HepG2 (cell line): ENCODE measurements around the gene DHX30. TPM values are rescaled to one million over a fixed set of nuclear protein-coding genes. Genes with fewer than 3 reads are reported as not detected.

Experiments used
- CBFB ChIP-seq: sonication (generic); formaldehyde crosslinking; IDR thresholded peaks from 2 replicates; pipeline ENCODE4 v1.4.0; 2020; ENCODE audit warnings: missing genetic modification reagents
- FOXA1 ChIP-seq, 2 experiments: fragments of 450-650 bp in 1 of 2; sonication (generic) in 1 of 2; formaldehyde crosslinking in 1 of 2; IDR thresholded peaks; 2 replicates each; pipeline versions ENCODE4 v1.4.0 to v1.6.1; 2016 to 2020; ENCODE audit warnings: missing genetic modification reagents in 1 of 2
- SOX6 ChIP-seq, 2 experiments: fragments of 450-650 bp in 1 of 2; sonication (generic) in 1 of 2; formaldehyde crosslinking in 1 of 2; IDR thresholded peaks; 2 replicates each; pipeline versions ENCODE4 v1.4.0 to v1.6.1; 2017 to 2020; ENCODE audit warnings: antibody characterized with exemption in 1 of 2, mild to moderate bottlenecking in 1 of 2, missing genetic modification reagents in 1 of 2
- ZBTB46 ChIP-seq: sonication (generic); formaldehyde crosslinking; IDR thresholded peaks from 2 replicates; pipeline ENCODE4 v1.4.0; 2020; ENCODE audit warnings: mild to moderate bottlenecking, missing genetic modification reagents, borderline replicate concordance
- ZBTB49 ChIP-seq: sonication (generic); formaldehyde crosslinking; IDR thresholded peaks from 2 replicates; pipeline ENCODE4 v1.4.0; 2020; ENCODE audit warnings: missing genetic modification reagents, borderline replicate concordance
- ZFP82 ChIP-seq: sonication (generic); formaldehyde crosslinking; IDR thresholded peaks from 2 replicates; pipeline ENCODE4 v1.5.1; 2020; ENCODE audit warnings: mild to moderate bottlenecking, missing genetic modification reagents, borderline replicate concordance
- ZNF138 ChIP-seq: sonication (generic); formaldehyde crosslinking; IDR thresholded peaks from 2 replicates; pipeline ENCODE4 v1.5.0; 2020; ENCODE audit warnings: mild to moderate bottlenecking, low read depth, missing genetic modification reagents
- ZNF550 ChIP-seq: sonication (generic); formaldehyde crosslinking; IDR thresholded peaks from 2 replicates; pipeline ENCODE4 v1.4.0; 2020; ENCODE audit warnings: mild to moderate bottlenecking, missing genetic modification reagents, borderline replicate concordance
- ZNF777 ChIP-seq: sonication (generic); formaldehyde crosslinking; IDR thresholded peaks from 2 replicates; pipeline ENCODE4 v1.4.0; 2020; ENCODE audit warnings: missing genetic modification reagents
- ZNF792 ChIP-seq: IDR thresholded peaks from 2 replicates; pipeline ENCODE4 v1.6.1; 2016
- polyA plus RNA-seq, 8 experiments: library from polyadenylated mRNA; depleted of rRNA in 3 of 8; stranded (reverse) in 7 of 8; unstranded in 1 of 8; fragments of >200 nt; fragmentation: Illumina TruSeq in 4 of 8; extraction: Trizol in 4 of 8; gene quantifications; 2 replicates each; pipeline versions ENCODE4 v1.2.1 to v1.2.3, GENCODE V29; 2011 to 2016; ENCODE audit warnings: low read depth in 4 of 8, missing spikeins in 1 of 8, mixed read lengths in 1 of 8; ENCODE audit not compliant: insufficient read depth in 1 of 8
- total RNA-seq, 5 experiments: library from RNA; depleted of rRNA; stranded (reverse); fragments of >200 nt; fragmentation: Illumina TruSeq; extraction: Trizol; gene quantifications; 2 replicates each; pipeline ENCODE4 v1.2.3, GENCODE V29; 2016; ENCODE audit warnings: low read depth in 1 of 5
- TF ChIP-seq, protein P1 (sequence below): sonication (generic); formaldehyde crosslinking; IDR thresholded peaks from 2 replicates; pipeline ENCODE4 v1.9.0; 2021; ENCODE audit warnings: mild to moderate bottlenecking, missing genetic modification reagents

DHX30 gene
- total and polyA plus RNA-seq, 2 of the 13 experiments (the other 11 are each of a cell fraction or from before 2014, with no cell fraction given): 30.6 to 59.4 TPM

GRCh38 chr3:47794544-47794943 is 8.4 kb upstream of the DHX30 start (continued):
- TF ChIP-seq, protein P1, sequence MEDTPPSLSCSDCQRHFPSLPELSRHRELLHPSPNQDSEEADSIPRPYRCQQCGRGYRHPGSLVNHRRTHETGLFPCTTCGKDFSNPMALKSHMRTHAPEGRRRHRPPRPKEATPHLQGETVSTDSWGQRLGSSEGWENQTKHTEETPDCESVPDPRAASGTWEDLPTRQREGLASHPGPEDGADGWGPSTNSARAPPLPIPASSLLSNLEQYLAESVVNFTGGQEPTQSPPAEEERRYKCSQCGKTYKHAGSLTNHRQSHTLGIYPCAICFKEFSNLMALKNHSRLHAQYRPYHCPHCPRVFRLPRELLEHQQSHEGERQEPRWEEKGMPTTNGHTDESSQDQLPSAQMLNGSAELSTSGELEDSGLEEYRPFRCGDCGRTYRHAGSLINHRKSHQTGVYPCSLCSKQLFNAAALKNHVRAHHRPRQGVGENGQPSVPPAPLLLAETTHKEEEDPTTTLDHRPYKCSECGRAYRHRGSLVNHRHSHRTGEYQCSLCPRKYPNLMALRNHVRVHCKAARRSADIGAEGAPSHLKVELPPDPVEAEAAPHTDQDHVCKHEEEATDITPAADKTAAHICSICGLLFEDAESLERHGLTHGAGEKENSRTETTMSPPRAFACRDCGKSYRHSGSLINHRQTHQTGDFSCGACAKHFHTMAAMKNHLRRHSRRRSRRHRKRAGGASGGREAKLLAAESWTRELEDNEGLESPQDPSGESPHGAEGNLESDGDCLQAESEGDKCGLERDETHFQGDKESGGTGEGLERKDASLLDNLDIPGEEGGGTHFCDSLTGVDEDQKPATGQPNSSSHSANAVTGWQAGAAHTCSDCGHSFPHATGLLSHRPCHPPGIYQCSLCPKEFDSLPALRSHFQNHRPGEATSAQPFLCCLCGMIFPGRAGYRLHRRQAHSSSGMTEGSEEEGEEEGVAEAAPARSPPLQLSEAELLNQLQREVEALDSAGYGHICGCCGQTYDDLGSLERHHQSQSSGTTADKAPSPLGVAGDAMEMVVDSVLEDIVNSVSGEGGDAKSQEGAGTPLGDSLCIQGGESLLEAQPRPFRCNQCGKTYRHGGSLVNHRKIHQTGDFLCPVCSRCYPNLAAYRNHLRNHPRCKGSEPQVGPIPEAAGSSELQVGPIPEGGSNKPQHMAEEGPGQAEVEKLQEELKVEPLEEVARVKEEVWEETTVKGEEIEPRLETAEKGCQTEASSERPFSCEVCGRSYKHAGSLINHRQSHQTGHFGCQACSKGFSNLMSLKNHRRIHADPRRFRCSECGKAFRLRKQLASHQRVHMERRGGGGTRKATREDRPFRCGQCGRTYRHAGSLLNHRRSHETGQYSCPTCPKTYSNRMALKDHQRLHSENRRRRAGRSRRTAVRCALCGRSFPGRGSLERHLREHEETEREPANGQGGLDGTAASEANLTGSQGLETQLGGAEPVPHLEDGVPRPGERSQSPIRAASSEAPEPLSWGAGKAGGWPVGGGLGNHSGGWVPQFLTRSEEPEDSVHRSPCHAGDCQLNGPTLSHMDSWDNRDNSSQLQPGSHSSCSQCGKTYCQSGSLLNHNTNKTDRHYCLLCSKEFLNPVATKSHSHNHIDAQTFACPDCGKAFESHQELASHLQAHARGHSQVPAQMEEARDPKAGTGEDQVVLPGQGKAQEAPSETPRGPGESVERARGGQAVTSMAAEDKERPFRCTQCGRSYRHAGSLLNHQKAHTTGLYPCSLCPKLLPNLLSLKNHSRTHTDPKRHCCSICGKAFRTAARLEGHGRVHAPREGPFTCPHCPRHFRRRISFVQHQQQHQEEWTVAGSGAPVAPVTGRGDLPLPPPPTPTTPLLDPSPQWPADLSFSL (CRISPR knock-in tag): no peak
- TF ChIP-seq ZNF138 (CRISPR knock-in tag) (no peak), ZFP82 (CRISPR knock-in tag) (no peak), ZNF777 (CRISPR knock-in tag) (no peak), ZBTB46 (CRISPR knock-in tag) (no peak), CBFB (CRISPR knock-in tag) (no peak), ZBTB49 (CRISPR knock-in tag) (no peak), ZNF550 (CRISPR knock-in tag) (no peak), FOXA1 (IDR thresholded peaks at IDR 0.05) (no peak), FOXA1 (CRISPR knock-in tag; IDR thresholded peaks at IDR 0.05) (no peak), SOX6 (IDR thresholded peaks at IDR 0.05) (no peak), SOX6 (CRISPR knock-in tag; IDR thresholded peaks at IDR 0.05) (peak; percentile 26; the same call in 1 of the 2 replicates), ZNF792 (CRISPR knock-in tag) (no peak; the same call in 1 of the 2 replicates)
